GM23338 (cell line): ENCODE measurements around the gene ST8SIA6.

Experiments
- CREB1 ChIP-seq: fragments of 250-450 bp; sonication (Bioruptor Pico); IDR thresholded peaks from 2 replicates; pipeline ENCODE4 v1.5.0; 2020; ENCODE audit warnings: low read depth, mild to moderate bottlenecking, moderate library complexity
- EZH2 ChIP-seq: fragments of 200-600 bp; sonication (generic); IDR thresholded peaks from one replicate; pipeline ENCODE4 v1.8.0; 2017; ENCODE audit warnings: antibody characterized with exemption, mild to moderate bottlenecking, low read depth; ENCODE audit not compliant: unreplicated experiment
- EZH2phosphoT487 ChIP-seq: fragments of 200-600 bp; sonication (generic); IDR thresholded peaks from one replicate; pipeline ENCODE4 v1.8.1; 2018; ENCODE audit warnings: antibody characterized with exemption; ENCODE audit not compliant: unreplicated experiment
- JUNB ChIP-seq: IDR thresholded peaks from one replicate; pipeline ENCODE4 v1.6.1; 2016; ENCODE audit warnings: antibody characterized with exemption; ENCODE audit not compliant: unreplicated experiment
- NANOG ChIP-seq: IDR thresholded peaks from 2 replicates; pipeline ENCODE4 v1.6.1; 2016; ENCODE audit warnings: antibody characterized with exemption, borderline replicate concordance
- POLR2AphosphoS5 ChIP-seq: IDR thresholded peaks from 2 replicates; pipeline ENCODE4 v1.6.1; 2016; ENCODE audit warnings: antibody characterized with exemption, low read depth
- STAT1 ChIP-seq: IDR thresholded peaks from one replicate; pipeline ENCODE4 v1.6.1; 2016; ENCODE audit warnings: antibody characterized with exemption; ENCODE audit not compliant: unreplicated experiment
- ZNF114 ChIP-seq: fragments of 250-450 bp; sonication (Bioruptor Pico); IDR thresholded peaks from 2 replicates; pipeline ENCODE4 v1.5.0; 2020; ENCODE audit warnings: mild to moderate bottlenecking, moderate library complexity
- ZNF331 ChIP-seq: fragments of 250-450 bp; sonication (Bioruptor Pico); IDR thresholded peaks from 2 replicates; pipeline ENCODE4 v1.5.0; 2020; ENCODE audit warnings: low read depth, mild to moderate bottlenecking, moderate library complexity
- TF ChIP-seq, protein P1 (sequence below), 2 experiments: fragments of 200-600 bp in 1 of 2; sonication (generic) in 1 of 2; conservative IDR thresholded peaks; 2 replicates each; pipeline versions ENCODE4 v1.5.1 to v1.6.1; 2016 to 2017; ENCODE audit warnings: antibody characterized with exemption in 2 of 2, low read depth in 2 of 2, mild to moderate bottlenecking in 2 of 2, moderate library complexity in 1 of 2
- TF ChIP-seq, protein P2 (sequence below): IDR thresholded peaks from one replicate; pipeline ENCODE4 v1.6.1; 2018; ENCODE audit warnings: antibody characterized with exemption; ENCODE audit not compliant: unreplicated experiment
- TF ChIP-seq, protein P3 (sequence below): IDR thresholded peaks from 2 replicates; pipeline ENCODE4 v1.6.1; 2016; ENCODE audit warnings: antibody characterized with exemption
- TF ChIP-seq, protein P4 (sequence below): fragments of 250-450 bp; sonication (Bioruptor Pico); IDR thresholded peaks from 2 replicates; pipeline ENCODE4 v1.5.0; 2020; ENCODE audit warnings: mild to moderate bottlenecking, moderate library complexity

DNA sequence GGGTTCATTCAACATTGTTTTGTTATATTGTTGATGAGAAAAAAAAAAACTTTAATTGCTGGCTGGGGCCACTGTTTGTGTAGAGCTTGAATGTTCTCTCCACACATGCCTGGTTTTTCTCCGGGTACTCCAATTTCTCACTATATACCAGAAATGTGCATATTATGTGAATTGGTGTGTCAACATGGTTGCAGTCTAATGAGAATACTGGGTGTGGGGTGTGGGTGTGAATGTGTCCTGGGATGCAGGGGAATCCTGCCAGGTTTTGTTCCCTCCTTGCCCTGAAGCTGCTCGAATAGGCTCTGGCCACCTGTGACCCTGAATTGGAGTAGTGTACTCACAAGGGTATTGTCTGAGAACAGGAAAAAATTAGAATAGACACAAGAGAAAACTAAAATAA, 145.0 kb downstream of the ST8SIA6 start:
- TF ChIP-seq, protein P1, sequence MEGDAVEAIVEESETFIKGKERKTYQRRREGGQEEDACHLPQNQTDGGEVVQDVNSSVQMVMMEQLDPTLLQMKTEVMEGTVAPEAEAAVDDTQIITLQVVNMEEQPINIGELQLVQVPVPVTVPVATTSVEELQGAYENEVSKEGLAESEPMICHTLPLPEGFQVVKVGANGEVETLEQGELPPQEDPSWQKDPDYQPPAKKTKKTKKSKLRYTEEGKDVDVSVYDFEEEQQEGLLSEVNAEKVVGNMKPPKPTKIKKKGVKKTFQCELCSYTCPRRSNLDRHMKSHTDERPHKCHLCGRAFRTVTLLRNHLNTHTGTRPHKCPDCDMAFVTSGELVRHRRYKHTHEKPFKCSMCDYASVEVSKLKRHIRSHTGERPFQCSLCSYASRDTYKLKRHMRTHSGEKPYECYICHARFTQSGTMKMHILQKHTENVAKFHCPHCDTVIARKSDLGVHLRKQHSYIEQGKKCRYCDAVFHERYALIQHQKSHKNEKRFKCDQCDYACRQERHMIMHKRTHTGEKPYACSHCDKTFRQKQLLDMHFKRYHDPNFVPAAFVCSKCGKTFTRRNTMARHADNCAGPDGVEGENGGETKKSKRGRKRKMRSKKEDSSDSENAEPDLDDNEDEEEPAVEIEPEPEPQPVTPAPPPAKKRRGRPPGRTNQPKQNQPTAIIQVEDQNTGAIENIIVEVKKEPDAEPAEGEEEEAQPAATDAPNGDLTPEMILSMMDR (conservative IDR thresholded peaks at IDR 0.05; ENCODE audit: low read depth in 2 of 2), result no peak
- TF ChIP-seq POLR2AphosphoS5 (no peak), EZH2phosphoT487 (no peak), EZH2 (no peak), CREB1 (CRISPR knock-in tag) (no peak), ZNF331 (no peak), ZNF114 (CRISPR knock-in tag) (no peak), JUNB (no peak), STAT1 (no peak), NANOG (no peak)
- TF ChIP-seq, protein P2, sequence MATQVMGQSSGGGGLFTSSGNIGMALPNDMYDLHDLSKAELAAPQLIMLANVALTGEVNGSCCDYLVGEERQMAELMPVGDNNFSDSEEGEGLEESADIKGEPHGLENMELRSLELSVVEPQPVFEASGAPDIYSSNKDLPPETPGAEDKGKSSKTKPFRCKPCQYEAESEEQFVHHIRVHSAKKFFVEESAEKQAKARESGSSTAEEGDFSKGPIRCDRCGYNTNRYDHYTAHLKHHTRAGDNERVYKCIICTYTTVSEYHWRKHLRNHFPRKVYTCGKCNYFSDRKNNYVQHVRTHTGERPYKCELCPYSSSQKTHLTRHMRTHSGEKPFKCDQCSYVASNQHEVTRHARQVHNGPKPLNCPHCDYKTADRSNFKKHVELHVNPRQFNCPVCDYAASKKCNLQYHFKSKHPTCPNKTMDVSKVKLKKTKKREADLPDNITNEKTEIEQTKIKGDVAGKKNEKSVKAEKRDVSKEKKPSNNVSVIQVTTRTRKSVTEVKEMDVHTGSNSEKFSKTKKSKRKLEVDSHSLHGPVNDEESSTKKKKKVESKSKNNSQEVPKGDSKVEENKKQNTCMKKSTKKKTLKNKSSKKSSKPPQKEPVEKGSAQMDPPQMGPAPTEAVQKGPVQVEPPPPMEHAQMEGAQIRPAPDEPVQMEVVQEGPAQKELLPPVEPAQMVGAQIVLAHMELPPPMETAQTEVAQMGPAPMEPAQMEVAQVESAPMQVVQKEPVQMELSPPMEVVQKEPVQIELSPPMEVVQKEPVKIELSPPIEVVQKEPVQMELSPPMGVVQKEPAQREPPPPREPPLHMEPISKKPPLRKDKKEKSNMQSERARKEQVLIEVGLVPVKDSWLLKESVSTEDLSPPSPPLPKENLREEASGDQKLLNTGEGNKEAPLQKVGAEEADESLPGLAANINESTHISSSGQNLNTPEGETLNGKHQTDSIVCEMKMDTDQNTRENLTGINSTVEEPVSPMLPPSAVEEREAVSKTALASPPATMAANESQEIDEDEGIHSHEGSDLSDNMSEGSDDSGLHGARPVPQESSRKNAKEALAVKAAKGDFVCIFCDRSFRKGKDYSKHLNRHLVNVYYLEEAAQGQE, result no peak
- TF ChIP-seq, protein P3, sequence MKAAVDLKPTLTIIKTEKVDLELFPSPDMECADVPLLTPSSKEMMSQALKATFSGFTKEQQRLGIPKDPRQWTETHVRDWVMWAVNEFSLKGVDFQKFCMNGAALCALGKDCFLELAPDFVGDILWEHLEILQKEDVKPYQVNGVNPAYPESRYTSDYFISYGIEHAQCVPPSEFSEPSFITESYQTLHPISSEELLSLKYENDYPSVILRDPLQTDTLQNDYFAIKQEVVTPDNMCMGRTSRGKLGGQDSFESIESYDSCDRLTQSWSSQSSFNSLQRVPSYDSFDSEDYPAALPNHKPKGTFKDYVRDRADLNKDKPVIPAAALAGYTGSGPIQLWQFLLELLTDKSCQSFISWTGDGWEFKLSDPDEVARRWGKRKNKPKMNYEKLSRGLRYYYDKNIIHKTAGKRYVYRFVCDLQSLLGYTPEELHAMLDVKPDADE, result no peak
- TF ChIP-seq, protein P4, sequence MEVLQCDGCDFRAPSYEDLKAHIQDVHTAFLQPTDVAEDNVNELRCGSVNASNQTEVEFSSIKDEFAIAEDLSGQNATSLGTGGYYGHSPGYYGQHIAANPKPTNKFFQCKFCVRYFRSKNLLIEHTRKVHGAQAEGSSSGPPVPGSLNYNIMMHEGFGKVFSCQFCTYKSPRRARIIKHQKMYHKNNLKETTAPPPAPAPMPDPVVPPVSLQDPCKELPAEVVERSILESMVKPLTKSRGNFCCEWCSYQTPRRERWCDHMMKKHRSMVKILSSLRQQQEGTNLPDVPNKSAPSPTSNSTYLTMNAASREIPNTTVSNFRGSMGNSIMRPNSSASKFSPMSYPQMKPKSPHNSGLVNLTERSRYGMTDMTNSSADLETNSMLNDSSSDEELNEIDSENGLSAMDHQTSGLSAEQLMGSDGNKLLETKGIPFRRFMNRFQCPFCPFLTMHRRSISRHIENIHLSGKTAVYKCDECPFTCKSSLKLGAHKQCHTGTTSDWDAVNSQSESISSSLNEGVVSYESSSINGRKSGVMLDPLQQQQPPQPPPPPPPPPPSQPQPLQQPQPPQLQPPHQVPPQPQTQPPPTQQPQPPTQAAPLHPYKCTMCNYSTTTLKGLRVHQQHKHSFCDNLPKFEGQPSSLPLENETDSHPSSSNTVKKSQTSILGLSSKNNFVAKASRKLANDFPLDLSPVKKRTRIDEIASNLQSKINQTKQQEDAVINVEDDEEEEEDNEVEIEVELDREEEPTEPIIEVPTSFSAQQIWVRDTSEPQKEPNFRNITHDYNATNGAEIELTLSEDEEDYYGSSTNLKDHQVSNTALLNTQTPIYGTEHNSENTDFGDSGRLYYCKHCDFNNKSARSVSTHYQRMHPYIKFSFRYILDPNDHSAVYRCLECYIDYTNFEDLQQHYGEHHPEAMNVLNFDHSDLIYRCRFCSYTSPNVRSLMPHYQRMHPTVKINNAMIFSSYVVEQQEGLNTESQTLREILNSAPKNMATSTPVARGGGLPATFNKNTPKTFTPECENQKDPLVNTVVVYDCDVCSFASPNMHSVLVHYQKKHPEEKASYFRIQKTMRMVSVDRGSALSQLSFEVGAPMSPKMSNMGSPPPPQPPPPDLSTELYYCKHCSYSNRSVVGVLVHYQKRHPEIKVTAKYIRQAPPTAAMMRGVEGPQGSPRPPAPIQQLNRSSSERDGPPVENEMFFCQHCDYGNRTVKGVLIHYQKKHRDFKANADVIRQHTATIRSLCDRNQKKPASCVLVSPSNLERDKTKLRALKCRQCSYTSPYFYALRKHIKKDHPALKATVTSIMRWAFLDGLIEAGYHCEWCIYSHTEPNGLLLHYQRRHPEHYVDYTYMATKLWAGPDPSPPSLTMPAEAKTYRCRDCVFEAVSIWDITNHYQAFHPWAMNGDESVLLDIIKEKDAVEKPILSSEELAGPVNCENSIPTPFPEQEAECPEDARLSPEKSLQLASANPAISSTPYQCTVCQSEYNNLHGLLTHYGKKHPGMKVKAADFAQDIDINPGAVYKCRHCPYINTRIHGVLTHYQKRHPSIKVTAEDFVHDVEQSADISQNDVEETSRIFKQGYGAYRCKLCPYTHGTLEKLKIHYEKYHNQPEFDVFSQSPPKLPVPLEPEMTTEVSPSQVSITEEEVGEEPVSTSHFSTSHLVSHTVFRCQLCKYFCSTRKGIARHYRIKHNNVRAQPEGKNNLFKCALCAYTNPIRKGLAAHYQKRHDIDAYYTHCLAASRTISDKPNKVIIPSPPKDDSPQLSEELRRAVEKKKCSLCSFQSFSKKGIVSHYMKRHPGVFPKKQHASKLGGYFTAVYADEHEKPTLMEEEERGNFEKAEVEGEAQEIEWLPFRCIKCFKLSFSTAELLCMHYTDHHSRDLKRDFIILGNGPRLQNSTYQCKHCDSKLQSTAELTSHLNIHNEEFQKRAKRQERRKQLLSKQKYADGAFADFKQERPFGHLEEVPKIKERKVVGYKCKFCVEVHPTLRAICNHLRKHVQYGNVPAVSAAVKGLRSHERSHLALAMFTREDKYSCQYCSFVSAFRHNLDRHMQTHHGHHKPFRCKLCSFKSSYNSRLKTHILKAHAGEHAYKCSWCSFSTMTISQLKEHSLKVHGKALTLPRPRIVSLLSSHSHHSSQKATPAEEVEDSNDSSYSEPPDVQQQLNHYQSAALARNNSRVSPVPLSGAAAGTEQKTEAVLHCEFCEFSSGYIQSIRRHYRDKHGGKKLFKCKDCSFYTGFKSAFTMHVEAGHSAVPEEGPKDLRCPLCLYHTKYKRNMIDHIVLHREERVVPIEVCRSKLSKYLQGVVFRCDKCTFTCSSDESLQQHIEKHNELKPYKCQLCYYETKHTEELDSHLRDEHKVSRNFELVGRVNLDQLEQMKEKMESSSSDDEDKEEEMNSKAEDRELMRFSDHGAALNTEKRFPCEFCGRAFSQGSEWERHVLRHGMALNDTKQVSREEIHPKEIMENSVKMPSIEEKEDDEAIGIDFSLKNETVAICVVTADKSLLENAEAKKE (CRISPR knock-in tag), result no peak
